RWPE2 (cell line): ENCODE results near the gene C9orf85.

Source experiments
- ATAC-seq: fragments of 200-7000 bp; cut with Tn5 transposase; 3 replicates; pipeline ENCODE4 v1.9.1; 2021; ENCODE audit warnings: low read depth
- DNase-seq: peaks from one replicate; pipeline ENCODE4 v3.0.0-alpha.2; 2020; ENCODE audit warnings: low spot score
- H3K27ac ChIP-seq: fragments of 450-650 bp; 2 replicates; pipeline ENCODE4 v1.5.1; 2017; ENCODE audit warnings: mild to moderate bottlenecking; ENCODE audit not compliant: poor library complexity, severe bottlenecking
- H3K27me3 ChIP-seq: fragments of 250-450 bp; sonication (Bioruptor Pico); 2 replicates; pipeline ENCODE4 v1.5.1; 2021; ENCODE audit warnings: mild to moderate bottlenecking, moderate library complexity; ENCODE audit not compliant: insufficient read depth, poor library complexity, severe bottlenecking
- H3K36me3 ChIP-seq: fragments of 250-450 bp; sonication (Bioruptor Pico); 2 replicates; pipeline ENCODE4 v1.5.1; 2020; ENCODE audit warnings: low read depth, mild to moderate bottlenecking, moderate library complexity
- H3K4me1 ChIP-seq: fragments of 250-450 bp; sonication (Bioruptor Pico); 2 replicates; pipeline ENCODE4 v1.5.1; 2021; ENCODE audit warnings: mild to moderate bottlenecking, moderate library complexity; ENCODE audit not compliant: insufficient read depth, poor library complexity, severe bottlenecking
- H3K4me3 ChIP-seq: fragments of 250-450 bp; sonication (Bioruptor Pico); 2 replicates; pipeline ENCODE4 v1.5.1; 2021; ENCODE audit warnings: mild to moderate bottlenecking, moderate library complexity; ENCODE audit not compliant: severe bottlenecking
- H3K9me3 ChIP-seq: fragments of 250-450 bp; sonication (Bioruptor Pico); 2 replicates; pipeline ENCODE4 v1.5.1; 2021; ENCODE audit warnings: mild to moderate bottlenecking, moderate library complexity; ENCODE audit not compliant: severe bottlenecking
- TF ChIP-seq, protein P1 (sequence below): fragments of 450-650 bp; IDR thresholded peaks from one replicate; pipeline ENCODE4 v1.5.1; 2017; ENCODE audit warnings: mild to moderate bottlenecking, moderate library complexity; ENCODE audit not compliant: poor library complexity, severe bottlenecking

The C9orf85 gene, protein sequence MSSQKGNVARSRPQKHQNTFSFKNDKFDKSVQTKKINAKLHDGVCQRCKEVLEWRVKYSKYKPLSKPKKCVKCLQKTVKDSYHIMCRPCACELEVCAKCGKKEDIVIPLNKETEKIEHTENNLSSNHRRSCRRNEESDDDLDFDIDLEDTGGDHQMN

DNA sequence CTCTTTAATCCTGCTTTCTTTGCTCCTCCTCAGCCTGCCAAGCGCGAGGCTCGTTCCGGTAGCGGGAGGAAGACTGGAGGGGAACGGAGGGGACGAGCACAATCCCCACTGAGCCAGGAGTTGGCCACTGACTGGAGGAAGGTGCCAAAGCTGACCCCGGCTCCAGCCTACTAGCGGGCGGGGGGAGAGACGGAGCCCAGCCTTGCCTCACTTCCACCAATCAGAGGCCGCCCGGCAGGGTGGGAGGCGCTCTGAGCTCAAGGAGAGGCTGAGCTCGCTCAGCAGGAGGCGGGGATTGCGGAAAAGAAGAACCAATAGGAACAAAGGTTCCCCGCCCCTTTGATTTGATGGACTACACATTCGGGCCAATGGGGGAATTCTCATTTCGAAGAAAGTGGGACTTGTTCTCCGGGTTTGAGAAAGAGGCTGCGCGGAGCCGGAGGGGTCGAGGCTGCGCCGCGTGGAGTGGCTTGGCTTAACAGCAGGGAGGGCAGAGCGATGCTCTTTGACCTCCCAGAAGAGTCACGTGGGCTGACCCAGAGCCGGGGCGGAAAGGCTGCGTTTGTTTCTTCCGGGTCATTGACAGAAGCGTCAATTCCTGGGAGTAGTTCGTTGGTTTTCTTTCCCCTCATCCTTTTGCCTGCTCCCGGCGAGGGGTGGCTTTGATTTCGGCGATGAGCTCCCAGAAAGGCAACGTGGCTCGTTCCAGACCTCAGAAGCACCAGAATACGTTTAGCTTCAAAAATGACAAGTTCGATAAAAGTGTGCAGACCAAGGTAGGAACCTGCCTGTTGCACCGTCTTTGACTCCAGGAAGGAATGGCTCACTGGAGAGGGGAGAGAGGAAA lies at the start of gene C9orf85, which contains the start of gene ABHD17B:
C9orf85 (plus strand) TSS at position 579 of the 847 bp plus-strand sequence; CDS start at position 675, 96 bp downstream.
ABHD17B (minus strand) TSS at position 133 of the 847 bp plus-strand sequence. CDS start 36,113 bp downstream, outside the sequence.
- H3K27me3 ChIP-seq, result no peaks in the 10 kb centered on the region
- H3K27ac ChIP-seq, result peak within 1 kb of the TSS; percentile 79
- H3K36me3 ChIP-seq, result no peaks in the 10 kb centered on the region
- H3K4me1 ChIP-seq, result peaks cover 27% of the 10 kb centered on the region
- peak within 1 kb of the TSS; percentile 93 for H3K4me3 ChIP-seq
- TF ChIP-seq, protein P1, sequence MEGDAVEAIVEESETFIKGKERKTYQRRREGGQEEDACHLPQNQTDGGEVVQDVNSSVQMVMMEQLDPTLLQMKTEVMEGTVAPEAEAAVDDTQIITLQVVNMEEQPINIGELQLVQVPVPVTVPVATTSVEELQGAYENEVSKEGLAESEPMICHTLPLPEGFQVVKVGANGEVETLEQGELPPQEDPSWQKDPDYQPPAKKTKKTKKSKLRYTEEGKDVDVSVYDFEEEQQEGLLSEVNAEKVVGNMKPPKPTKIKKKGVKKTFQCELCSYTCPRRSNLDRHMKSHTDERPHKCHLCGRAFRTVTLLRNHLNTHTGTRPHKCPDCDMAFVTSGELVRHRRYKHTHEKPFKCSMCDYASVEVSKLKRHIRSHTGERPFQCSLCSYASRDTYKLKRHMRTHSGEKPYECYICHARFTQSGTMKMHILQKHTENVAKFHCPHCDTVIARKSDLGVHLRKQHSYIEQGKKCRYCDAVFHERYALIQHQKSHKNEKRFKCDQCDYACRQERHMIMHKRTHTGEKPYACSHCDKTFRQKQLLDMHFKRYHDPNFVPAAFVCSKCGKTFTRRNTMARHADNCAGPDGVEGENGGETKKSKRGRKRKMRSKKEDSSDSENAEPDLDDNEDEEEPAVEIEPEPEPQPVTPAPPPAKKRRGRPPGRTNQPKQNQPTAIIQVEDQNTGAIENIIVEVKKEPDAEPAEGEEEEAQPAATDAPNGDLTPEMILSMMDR, result no peak
- no peaks in the 10 kb centered on the region for H3K9me3 ChIP-seq
- DNase-seq (peak; percentile 99), ATAC-seq (peak; percentile 93)

DNA sequence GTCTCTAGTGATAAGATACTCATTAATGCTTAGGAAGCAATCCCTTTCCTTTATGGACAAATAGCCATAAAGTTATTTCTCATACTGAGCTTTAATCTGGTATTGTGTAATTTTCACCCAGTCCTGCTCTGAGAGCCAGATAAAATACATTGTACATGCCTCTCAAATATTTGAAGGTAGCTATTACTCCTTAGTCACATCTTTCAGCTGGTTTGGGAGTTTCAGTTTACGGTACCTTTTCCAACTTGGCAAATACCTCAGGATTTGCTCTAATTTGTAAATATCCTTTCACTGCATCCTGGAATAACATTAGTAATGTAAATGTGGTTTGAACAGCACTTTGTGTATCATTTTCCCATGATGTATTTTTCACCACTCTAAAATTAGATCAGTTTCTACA lies 47.8 kb upstream of the C9orf85 start:
- TF ChIP-seq, protein P1, result no peak
- Histone ChIP-seq H3K36me3 (peaks cover 19% of the 10 kb centered on the region), H3K4me1 (no peaks in the 10 kb centered on the region), H3K9me3 (peaks cover 9% of the 10 kb centered on the region), H3K27ac (no peak overlapping the region), H3K27me3 (no peaks in the 10 kb centered on the region), H3K4me3 (no peak overlapping the region)
- ATAC-seq (no peak), DNase-seq (no peak)

DNA sequence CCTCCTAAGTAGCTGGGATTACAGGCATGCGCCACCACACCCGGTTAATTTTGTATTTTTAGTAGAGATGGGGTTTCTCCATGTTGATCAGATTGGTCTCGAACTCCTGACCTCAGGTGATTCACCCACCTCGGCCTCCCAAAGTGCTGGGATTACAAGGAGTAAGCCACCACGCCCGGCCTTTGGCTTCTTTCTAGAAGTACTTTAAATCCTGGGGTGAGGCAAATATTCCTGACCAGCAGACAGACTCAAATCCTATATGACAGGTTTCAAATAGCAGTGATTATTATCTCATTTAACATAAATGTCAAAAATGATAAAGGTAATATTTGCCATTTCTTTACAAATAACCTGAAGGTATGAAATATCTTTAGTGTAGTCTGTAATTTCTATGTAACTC lies 36.1 kb upstream of the C9orf85 start:
- Histone ChIP-seq H3K4me1 (no peaks in the 10 kb centered on the region), H3K27me3 (no peaks in the 10 kb centered on the region), H3K36me3 (peaks cover 13% of the 10 kb centered on the region; the same call in 1 of the 2 replicates), H3K4me3 (no peak overlapping the region), H3K27ac (no peak overlapping the region), H3K9me3 (peaks cover 5% of the 10 kb centered on the region)
- DNase-seq (no peak), ATAC-seq (no peak)
- TF ChIP-seq, protein P1, result no peak

DNA sequence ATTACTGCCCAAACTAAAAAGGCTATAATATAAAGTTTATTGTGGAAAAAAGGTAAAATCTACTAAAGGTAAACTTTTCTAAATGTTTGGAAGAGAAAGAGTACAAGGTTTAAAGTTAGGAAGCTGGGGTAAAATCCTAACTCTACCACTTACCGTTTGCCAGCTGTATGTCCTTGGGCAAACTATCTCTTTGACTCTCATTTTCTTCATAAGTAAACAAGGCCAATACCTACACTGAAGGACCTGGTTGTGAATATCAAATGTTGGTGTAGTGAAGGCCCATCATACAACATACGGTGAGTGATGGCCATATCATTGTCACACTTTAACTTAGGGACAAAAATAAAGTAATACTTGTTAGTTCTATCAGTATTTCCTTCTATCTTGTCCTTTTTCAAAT lies 35.3 kb upstream of the C9orf85 start:
- DNase-seq, result no peak
- H3K4me1 ChIP-seq, result no peaks in the 10 kb centered on the region
- no peak for ATAC-seq
- no peaks in the 10 kb centered on the region for H3K27me3 ChIP-seq
- H3K9me3 ChIP-seq, result peaks cover 5% of the 10 kb centered on the region
- TF ChIP-seq, protein P1, result no peak
- H3K36me3 ChIP-seq, result peaks cover 13% of the 10 kb centered on the region; the same call in 1 of the 2 replicates
- no peak overlapping the region for H3K27ac ChIP-seq
- H3K4me3 ChIP-seq, result no peak overlapping the region

DNA sequence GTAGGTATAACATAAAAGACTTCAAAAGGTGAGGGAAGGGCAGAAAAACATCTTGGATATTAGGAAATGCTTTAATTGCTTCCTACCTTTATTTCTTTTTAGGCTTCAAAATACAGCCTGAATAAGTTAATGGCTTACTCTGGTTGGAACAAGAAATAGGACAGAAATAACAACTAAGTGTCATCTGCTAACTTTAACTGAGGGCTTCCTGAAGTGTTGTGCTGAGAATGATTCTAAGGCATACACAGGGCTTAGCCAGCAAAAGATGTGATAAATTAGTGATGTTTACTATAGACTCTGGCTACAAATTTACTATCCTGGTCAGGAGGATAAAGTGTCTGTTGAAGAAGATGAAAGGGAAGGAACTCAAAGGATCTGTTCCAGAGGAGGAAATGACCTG lies 34.6 kb upstream of the C9orf85 start:
- Histone ChIP-seq H3K9me3 (peaks cover 5% of the 10 kb centered on the region), H3K4me3 (no peak overlapping the region), H3K36me3 (peaks cover 13% of the 10 kb centered on the region; the same call in 1 of the 2 replicates), H3K27me3 (no peaks in the 10 kb centered on the region), H3K27ac (no peak overlapping the region), H3K4me1 (no peaks in the 10 kb centered on the region)
- no peak for DNase-seq
- TF ChIP-seq, protein P1, result no peak
- no peak for ATAC-seq
